Caki2 (cell line): ENCODE results near the gene CCSER2. TPM values are rescaled to one million over a fixed set of nuclear protein-coding genes. Genes with fewer than 3 reads are reported as not detected.
A peak's percentile ranks its signal among the peaks of the same experiment; 100 is the strongest.
"Not testable (repeated sequence)": the region's sequence is repeated elsewhere in the genome, so short reads cannot be mapped to it uniquely, and the experiment has no call there.

Source experiments
- DNase-seq: peaks from one replicate; pipeline ENCODE4 v3.0.0-alpha.2; 2015; ENCODE audit warnings: low read depth
- in situ Hi-C: cut with HindIII; loops from 2 replicates; pipeline ENCODE4 v1.10.0; 2016; ENCODE audit warnings: low sequenced_read_pairs, low pct_unique_long_range_greater_than_20kb, mixed read lengths
- total RNA-seq: library from RNA; depleted of rRNA; stranded (reverse); fragments of >200 nt; shearing (Covaris generic); gene quantifications from 2 replicates; pipeline ENCODE4 v1.2.3, GENCODE V29; 2014; ENCODE audit warnings: low replicate concordance

CCSER2 gene
- total RNA-seq, 1 experiment from 2014 or later = 9.5 TPM

- in situ Hi-C loops = no loop called here
- DNase-seq = no peak
Measured at GRCh38 chr10:84407388-84408049, 79.1 kb downstream of the CCSER2 start.

- no peak for DNase-seq
- in situ Hi-C loops = no loop called here
Measured at GRCh38 chr10:84412482-84412881, 84.1 kb downstream of the CCSER2 start.

- in situ Hi-C loops = not testable (repeated sequence)
Measured at GRCh38 chr10:84414110-84414509, 85.7 kb downstream of the CCSER2 start.

GRCh38 chr10:84415539-84416244 is 87.3 kb downstream of the CCSER2 start:
- in situ Hi-C loops = no loop called here
- no peak for DNase-seq

More at GRCh38 chr10:84414110-84414509, 85.7 kb downstream of the CCSER2 start:
- DNase-seq = not testable (repeated sequence)

- in situ Hi-C loops = no loop called here
Measured at GRCh38 chr10:84416245-84416555, 87.8 kb downstream of the CCSER2 start.

GRCh38 chr10:84423719-84424118 is 95.3 kb downstream of the CCSER2 start:
- DNase-seq = no peak
- in situ Hi-C loops = no loop called here

More at GRCh38 chr10:84416245-84416555, 87.8 kb downstream of the CCSER2 start:
- no peak for DNase-seq

- in situ Hi-C loops = no loop called here
- DNase-seq = no peak
Measured at GRCh38 chr10:84424731-84425167, 96.4 kb downstream of the CCSER2 start.

- no peak for DNase-seq
- in situ Hi-C loops = no loop called here
Measured at GRCh38 chr10:84427903-84428650, 99.7 kb downstream of the CCSER2 start.

GRCh38 chr10:84428711-84429110 is 100.3 kb downstream of the CCSER2 start:
- no peak for DNase-seq
- in situ Hi-C loops = no loop called here

GRCh38 chr10:84429926-84430520 is 101.6 kb downstream of the CCSER2 start:
- in situ Hi-C loops = no loop called here
- peak; percentile 27 for DNase-seq

GRCh38 chr10:84432891-84433290 is 104.5 kb downstream of the CCSER2 start:
- in situ Hi-C loops = no loop called here
- DNase-seq = no peak

- in situ Hi-C loops = no loop called here
- DNase-seq = no peak
Measured at GRCh38 chr10:84440781-84441180, 112.4 kb downstream of the CCSER2 start.

GRCh38 chr10:84447701-84448400 is 119.5 kb downstream of the CCSER2 start:
- in situ Hi-C loops = no loop called here
- no peak for DNase-seq

- in situ Hi-C loops, DNase-seq: not testable (repeated sequence)
Measured at GRCh38 chr10:84449351-84449750, 121.0 kb downstream of the CCSER2 start.

- in situ Hi-C loops = no loop called here
- no peak for DNase-seq
Measured at GRCh38 chr10:84452003-84452402, 123.6 kb downstream of the CCSER2 start.

GRCh38 chr10:84453303-84453702 is 124.9 kb downstream of the CCSER2 start:
- in situ Hi-C loops = no loop called here

GRCh38 chr10:84456126-84456525 is 127.7 kb downstream of the CCSER2 start:
- DNase-seq = no peak
- in situ Hi-C loops = no loop called here

More at GRCh38 chr10:84453303-84453702, 124.9 kb downstream of the CCSER2 start:
- no peak for DNase-seq

- in situ Hi-C loops = no loop called here
- DNase-seq = no peak
Measured at GRCh38 chr10:84460520-84460919, 132.1 kb downstream of the CCSER2 start.
